IMR-90 (cell line): ENCODE measurements around the gene SUSD1. TPM values are rescaled to one million over a fixed set of nuclear protein-coding genes. Genes with fewer than 3 reads are reported as not detected.

Experiments
- ATAC-seq: fragments of 200-7000 bp; cut with Tn5 transposase; 2 replicates; pipeline ENCODE4 v1.9.1; 2020; ENCODE audit warnings: low read depth, mild to moderate bottlenecking, moderate library complexity
- BruUV-seq: library from RNA; stranded (reverse); fragments of 400-500 nt; replicated peaks from 2 replicates; lab custom pipeline; 2021; lab: Mats Ljungman, UMichigan
- CTCF ChIA-PET: fragments of 300-600 bp; formaldehyde crosslinking; extraction: SDS; loops from one replicate; lab custom pipeline; 2021; ENCODE audit warnings: antibody characterized with exemption; lab: Yijun Ruan, JAX
- POLR2A ChIA-PET: fragments of 300-600 bp; sonication (Branson Sonifier 250); formaldehyde crosslinking; loops from one replicate; lab custom pipeline; 2022; ENCODE audit warnings: antibody characterized with exemption; ENCODE audit not compliant: unreplicated experiment; lab: Charles Lee
- DNase-seq: peaks from one replicate; pipeline ENCODE4 v3.0.0; 2013
- H2AFZ ChIP-seq: replicated peaks from 2 replicates; pipeline ENCODE3; 2013; ENCODE audit warnings: low read length, mild to moderate bottlenecking; ENCODE audit not compliant: poor library complexity
- H2AK5ac ChIP-seq: 2 replicates; pipeline ENCODE4 v1.6.1; 2013; ENCODE audit warnings: low read depth, low read length, inconsistent platforms
- H2AK9ac ChIP-seq: replicated peaks from 2 replicates; pipeline ENCODE3; 2013; ENCODE audit warnings: mild to moderate bottlenecking, low read depth, low read length, moderate library complexity; ENCODE audit not compliant: poor library complexity
- H2BK120ac ChIP-seq: 2 replicates; pipeline ENCODE4 v1.6.1; 2013; ENCODE audit warnings: low read depth, low read length, inconsistent platforms
- H2BK15ac ChIP-seq: 3 replicates; pipeline ENCODE4 v1.6.1; 2013; ENCODE audit warnings: low read depth, low read length, inconsistent platforms
- H2BK20ac ChIP-seq: 2 replicates; pipeline ENCODE4 v1.6.1; 2013; ENCODE audit warnings: low read depth, mild to moderate bottlenecking, inconsistent platforms, low read length, moderate library complexity
- H2BK5ac ChIP-seq: 2 replicates; pipeline ENCODE4 v1.6.1; 2013; ENCODE audit warnings: mild to moderate bottlenecking, low read depth, low read length, inconsistent platforms; ENCODE audit not compliant: poor library complexity, severe bottlenecking
- H3K14ac ChIP-seq: replicated peaks from 2 replicates; pipeline ENCODE4 v1.6.1; 2013; ENCODE audit warnings: low read depth, low read length, inconsistent platforms
- H3K18ac ChIP-seq: 2 replicates; pipeline ENCODE4 v1.6.1; 2013; ENCODE audit warnings: low read depth, low read length, control low read depth
- H3K23ac ChIP-seq: 2 replicates; pipeline ENCODE4 v1.6.1; 2013; ENCODE audit warnings: low read depth, low read length, inconsistent platforms
- H3K27ac ChIP-seq: 2 replicates; pipeline ENCODE4 v1.5.1; 2013; ENCODE audit warnings: mild to moderate bottlenecking, control low read depth, low read length; ENCODE audit not compliant: insufficient read depth
- H3K27me3 ChIP-seq: 2 replicates; pipeline ENCODE4 v1.6.1; 2013; ENCODE audit warnings: low read length; ENCODE audit not compliant: control insufficient read depth, insufficient read depth
- H3K36me3 ChIP-seq: 2 replicates; pipeline ENCODE4 v1.6.1; 2013; ENCODE audit warnings: low read length, mixed read lengths; ENCODE audit not compliant: control insufficient read depth, insufficient read depth
- H3K4ac ChIP-seq: 2 replicates; pipeline ENCODE4 v1.6.1; 2013; ENCODE audit warnings: low read depth, low read length, inconsistent platforms
- H3K4me1 ChIP-seq: 2 replicates; pipeline ENCODE4 v1.6.1; 2013; ENCODE audit warnings: low read length, mixed read lengths; ENCODE audit not compliant: control insufficient read depth, insufficient read depth
- H3K4me2 ChIP-seq: 2 replicates; pipeline ENCODE4 v1.6.1; 2013; ENCODE audit warnings: low read depth, mild to moderate bottlenecking, control low read depth, low read length, moderate library complexity
- H3K4me3 ChIP-seq: 2 replicates; pipeline ENCODE4 v1.5.1; 2013; ENCODE audit warnings: low read depth, mild to moderate bottlenecking, control low read depth, low read length, moderate library complexity; ENCODE audit not compliant: insufficient read depth
- H3K56ac ChIP-seq: 2 replicates; pipeline ENCODE4 v1.6.1; 2013; ENCODE audit warnings: low read length, inconsistent platforms; ENCODE audit not compliant: insufficient read depth; ENCODE audit errors: extremely low read depth
- H3K79me1 ChIP-seq, 2 experiments: 2 replicates each; pipeline ENCODE4 v1.6.1; 2013; ENCODE audit warnings: low read length in 2 of 2, inconsistent platforms in 1 of 2, low read depth in 1 of 2
- H3K9ac ChIP-seq: 2 replicates; pipeline ENCODE4 v1.6.1; 2013; ENCODE audit warnings: low read depth, low read length, control low read depth
- H3K9me1 ChIP-seq: 2 replicates; pipeline ENCODE4 v1.6.1; 2013; ENCODE audit warnings: low read length, inconsistent platforms; ENCODE audit not compliant: insufficient read depth
- H3K9me3 ChIP-seq: 2 replicates; pipeline ENCODE4 v1.6.1; 2013; ENCODE audit warnings: low read length; ENCODE audit not compliant: control insufficient read depth, insufficient read depth
- H4K20me1 ChIP-seq: 2 replicates; pipeline ENCODE4 v1.6.1; 2013; ENCODE audit warnings: low read length, inconsistent platforms; ENCODE audit not compliant: insufficient read depth
- H4K5ac ChIP-seq: 2 replicates; pipeline ENCODE4 v1.6.1; 2013; ENCODE audit warnings: mild to moderate bottlenecking, low read depth, low read length, control low read depth
- H4K8ac ChIP-seq, 2 experiments: 2 replicates each; pipeline ENCODE4 v1.6.1; 2013; ENCODE audit warnings: low read depth in 2 of 2, low read length in 2 of 2, control low read depth in 1 of 2, inconsistent platforms in 1 of 2
- H4K91ac ChIP-seq: 2 replicates; pipeline ENCODE4 v1.6.1; 2013; ENCODE audit warnings: low read depth, low read length, inconsistent platforms; ENCODE audit not compliant: insufficient read depth
- BHLHE40 ChIP-seq: fragments of 150-350 bp; IDR thresholded peaks from 2 replicates; pipeline ENCODE4 v1.6.1; 2016; ENCODE audit warnings: mild to moderate bottlenecking, low read depth, low read length
- MAFK ChIP-seq: IDR thresholded peaks from 2 replicates; pipeline ENCODE4 v1.6.1; 2012; ENCODE audit warnings: low read depth, low read length, improper control_type of control experiment
- POLR2A ChIP-seq: IDR thresholded peaks from 2 replicates; pipeline ENCODE4 v1.6.1; 2012; ENCODE audit warnings: mild to moderate bottlenecking, low read depth, low read length
- SMC3 ChIP-seq: fragments of 150-350 bp; IDR thresholded peaks from 2 replicates; pipeline ENCODE4 v1.6.1; 2016; ENCODE audit warnings: low read depth, mild to moderate bottlenecking, antibody characterized with exemption, low read length, moderate library complexity
- WGBS, 2 experiments: methylation state at CpG; one replicate each; pipeline versions ENCODE4 v1.1.5 to v1.1.7; 2013; ENCODE audit warnings: missing lambda C conversion rate in 2 of 2; ENCODE audit not compliant: insufficient read length in 1 of 2; ENCODE audit errors: extremely low coverage in 2 of 2; 5-methylcytosine and 5-hydroxymethylcytosine counted together
- dilution Hi-C: fragments of 300-500 bp; cut with HindIII; formaldehyde crosslinking; loops from one replicate; pipeline ENCODE4 v1.14.3; 2018; ENCODE audit warnings: low sequenced_read_pairs; ENCODE audit not compliant: unreplicated experiment
- in situ Hi-C: fragments of 300-500 bp; cut with MboI; formaldehyde crosslinking; loops from 3 replicates; pipeline ENCODE4 v1.14.3; 2019; ENCODE audit warnings: low sequenced_read_pairs, inconsistent platforms, mixed read lengths
- intact Hi-C: fragments of 100-400 bp; cut with micrococcal nuclease; formaldehyde crosslinking; loops from 2 replicates; pipeline ENCODE4 v1.10.0; 2022
- polyA plus RNA-seq, 3 experiments: library from polyadenylated mRNA; depleted of rRNA; stranded (reverse); fragments of >200 nt; gene quantifications; 2 replicates each; pipeline ENCODE4 v1.2.3, GENCODE V29; 2012; ENCODE audit warnings: low replicate concordance in 1 of 3
- total RNA-seq: library from RNA; depleted of rRNA; stranded (reverse); fragments of >200 nt; gene quantifications from 2 replicates; pipeline ENCODE4 v1.2.3, GENCODE V29; 2012

SUSD1 gene
- total and polyA plus RNA-seq, 2 of the 4 experiments (the other 2 are of a cell fraction): 4.0 to 4.7 TPM

DNA sequence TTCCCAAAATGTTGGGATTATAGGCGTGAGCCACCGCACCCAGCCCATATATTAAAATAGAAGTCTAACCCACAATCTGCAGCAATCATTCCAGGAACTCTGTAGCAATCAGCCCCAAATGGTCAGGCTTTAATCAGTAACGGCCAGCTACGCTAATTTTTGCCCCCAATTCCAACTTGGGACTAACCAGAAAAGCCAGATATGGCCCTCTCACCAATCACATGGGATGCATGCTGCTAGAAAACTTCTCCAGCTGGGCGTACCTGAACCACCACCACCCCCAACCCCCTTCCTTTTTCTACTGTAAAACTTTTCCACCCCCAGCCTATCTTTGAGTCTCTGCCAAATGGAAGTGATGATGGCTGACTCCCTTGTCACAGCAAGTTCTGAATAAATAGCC lies 4.1 kb downstream of the SUSD1 start:
- 93% methylated on average over 4 of the region's 5 CpGs; no CpG with 5 or more reads in 1 of the 2 experiments for WGBS, 2 experiments
- Histone ChIP-seq H3K4ac (no peak overlapping the region), H3K9ac (no peak overlapping the region), H4K5ac (no peak overlapping the region), H3K9me3 (no peaks in the 10 kb centered on the region), H3K4me1 (peaks cover 3% of the 10 kb centered on the region; the same call in 1 of the 2 replicates), H4K8ac (no peak overlapping the region), H3K4me2 (no peak overlapping the region), H2AK9ac (no peak overlapping the region), H3K4me3 (no peak overlapping the region), H3K18ac (no peak overlapping the region), H2AFZ (no peak overlapping the region), H3K23ac (no peak overlapping the region), H3K36me3 (no peaks in the 10 kb centered on the region), H2BK5ac (no peak overlapping the region), H3K27me3 (peaks cover 3% of the 10 kb centered on the region; the same call in 1 of the 2 replicates), H2BK120ac (no peak overlapping the region), H3K14ac (no peak overlapping the region), H3K27ac (no peak overlapping the region), H2BK20ac (no peak overlapping the region), H2BK15ac (no peak overlapping the region), H4K20me1 (no peaks in the 10 kb centered on the region), H3K9me1 (peaks cover 17% of the 10 kb centered on the region), H2AK5ac (no peak overlapping the region), H3K56ac (no peak overlapping the region), H4K91ac (no peak overlapping the region), H3K79me1 (peaks cover 9 to 29% of the 10 kb centered on the region in 2 experiments; a peak in 3 of 4 replicates)
- dilution Hi-C loops (no loop called here), in situ Hi-C loops (no loop called here), intact Hi-C loops (no loop called here)
- ChIA-PET CTCF (no interaction called here), POLR2A (no interaction called here)
- no peak for ATAC-seq
- no peak for DNase-seq
- TF ChIP-seq MAFK (no peak), POLR2A (no peak), SMC3 (no peak), BHLHE40 (no peak)
- no TSS peak for BruUV-seq
